ENCODE data around the gene CMSS1.

CMSS1 gene

DNA sequence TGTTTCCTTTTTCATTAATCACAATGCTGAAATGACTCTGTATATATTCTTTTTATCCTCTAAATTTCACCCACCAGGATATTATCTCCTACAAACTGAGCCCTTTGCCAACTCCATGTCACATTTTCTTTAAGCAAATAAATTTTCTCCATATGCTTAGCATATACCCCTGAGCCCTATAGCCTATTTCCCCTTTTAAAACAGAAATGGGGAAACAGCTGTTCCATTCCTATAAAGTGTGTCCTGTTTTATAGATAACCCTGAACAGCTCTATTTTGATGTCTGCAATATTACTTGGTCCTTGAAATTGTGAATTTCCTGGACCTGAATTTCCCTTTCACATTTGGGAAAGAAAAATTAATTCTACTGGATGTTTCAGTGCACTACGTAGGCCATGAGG is 312.3 kb downstream of the CMSS1 start:
- H3K4me3 ChIP-seq (ENCODE audit: low read depth, low read length) = no peak overlapping the region
- in situ Hi-C loops (cut with HindIII; ENCODE audit: low sequenced_read_pairs) = no loop called here
- no peak for DNase-seq (ENCODE audit: low read depth)
- TF ChIP-seq, protein P1, sequence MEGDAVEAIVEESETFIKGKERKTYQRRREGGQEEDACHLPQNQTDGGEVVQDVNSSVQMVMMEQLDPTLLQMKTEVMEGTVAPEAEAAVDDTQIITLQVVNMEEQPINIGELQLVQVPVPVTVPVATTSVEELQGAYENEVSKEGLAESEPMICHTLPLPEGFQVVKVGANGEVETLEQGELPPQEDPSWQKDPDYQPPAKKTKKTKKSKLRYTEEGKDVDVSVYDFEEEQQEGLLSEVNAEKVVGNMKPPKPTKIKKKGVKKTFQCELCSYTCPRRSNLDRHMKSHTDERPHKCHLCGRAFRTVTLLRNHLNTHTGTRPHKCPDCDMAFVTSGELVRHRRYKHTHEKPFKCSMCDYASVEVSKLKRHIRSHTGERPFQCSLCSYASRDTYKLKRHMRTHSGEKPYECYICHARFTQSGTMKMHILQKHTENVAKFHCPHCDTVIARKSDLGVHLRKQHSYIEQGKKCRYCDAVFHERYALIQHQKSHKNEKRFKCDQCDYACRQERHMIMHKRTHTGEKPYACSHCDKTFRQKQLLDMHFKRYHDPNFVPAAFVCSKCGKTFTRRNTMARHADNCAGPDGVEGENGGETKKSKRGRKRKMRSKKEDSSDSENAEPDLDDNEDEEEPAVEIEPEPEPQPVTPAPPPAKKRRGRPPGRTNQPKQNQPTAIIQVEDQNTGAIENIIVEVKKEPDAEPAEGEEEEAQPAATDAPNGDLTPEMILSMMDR (IDR thresholded peaks at IDR 0.05; ENCODE audit: low read depth, low read length, missing control alignments) = no peak

DNA sequence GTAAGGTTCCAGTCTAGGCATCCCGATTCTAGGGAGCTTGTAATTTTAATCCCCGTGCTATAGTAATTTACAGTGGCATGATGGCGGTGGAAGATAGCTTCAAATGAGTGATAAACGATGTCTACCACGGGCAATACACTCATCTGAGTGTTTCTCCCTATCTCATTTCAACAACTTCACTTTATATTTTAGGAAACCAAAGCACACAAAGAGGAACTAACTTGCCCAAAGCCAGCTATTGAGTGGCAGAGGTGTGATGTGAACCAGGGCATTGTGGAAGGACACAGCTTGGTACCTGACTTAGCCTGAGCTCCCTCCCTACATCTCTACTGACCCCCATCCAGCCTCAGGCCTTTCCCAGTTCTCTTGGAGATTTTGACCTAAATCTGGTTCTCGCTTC is 313.6 kb downstream of the CMSS1 start:
- TF ChIP-seq, protein P1 (IDR thresholded peaks at IDR 0.05; ENCODE audit: low read depth, low read length, missing control alignments) = no peak
- no peak overlapping the region for H3K4me3 ChIP-seq (ENCODE audit: low read depth, low read length)
- DNase-seq (ENCODE audit: low read depth) = no peak
- in situ Hi-C loops (cut with HindIII; ENCODE audit: low sequenced_read_pairs) = no loop called here

DNA sequence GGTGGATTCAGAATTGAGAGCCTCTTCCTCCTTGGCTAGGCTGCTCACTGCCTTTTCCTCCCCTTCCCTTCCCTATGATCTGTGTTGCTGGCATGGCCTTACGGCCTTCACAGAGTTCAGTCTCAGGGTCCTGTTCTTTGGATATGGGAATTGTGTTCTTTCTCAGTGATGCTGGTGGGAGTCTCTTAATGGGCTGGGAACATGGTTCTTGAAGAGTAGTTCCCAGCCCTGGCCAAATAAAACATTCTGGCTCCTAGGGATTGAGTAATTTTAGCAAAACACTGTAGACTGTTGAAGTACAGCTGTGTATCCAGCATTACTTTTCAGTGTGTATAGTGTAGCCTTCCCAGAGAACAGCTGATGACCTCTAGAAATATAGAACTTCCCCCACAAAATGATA is 319.3 kb downstream of the CMSS1 start:
- TF ChIP-seq, protein P1 (IDR thresholded peaks at IDR 0.05; ENCODE audit: low read depth, low read length, missing control alignments) = no peak
- no peak overlapping the region for H3K4me3 ChIP-seq (ENCODE audit: low read depth, low read length)
- in situ Hi-C loops (cut with HindIII; ENCODE audit: low sequenced_read_pairs) = no loop called here
- no peak for DNase-seq (ENCODE audit: low read depth)

DNA sequence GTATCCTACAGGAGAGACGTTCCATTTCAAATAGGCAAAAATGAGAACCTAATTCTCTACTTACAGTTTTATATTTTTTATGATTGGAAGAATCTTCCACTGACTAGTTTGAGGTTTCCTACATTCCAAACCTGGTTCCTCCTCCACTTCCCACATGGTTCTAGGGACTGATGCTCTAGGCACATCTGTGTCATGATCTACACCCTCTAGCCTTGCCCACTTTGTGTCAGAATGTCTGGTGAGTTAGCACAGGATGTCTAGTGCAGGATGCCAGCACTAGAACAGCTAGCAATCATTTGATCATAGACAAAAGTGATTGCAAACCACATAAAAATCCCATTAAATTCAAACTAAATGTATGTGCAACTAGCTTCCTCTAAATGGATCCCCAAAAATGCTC is 323.3 kb downstream of the CMSS1 start:
- DNase-seq (ENCODE audit: low read depth) = no peak
- TF ChIP-seq, protein P1 (IDR thresholded peaks at IDR 0.05; ENCODE audit: low read depth, low read length, missing control alignments) = no peak
- in situ Hi-C loops (cut with HindIII; ENCODE audit: low sequenced_read_pairs) = no loop called here
- H3K4me3 ChIP-seq (ENCODE audit: low read depth, low read length) = no peak overlapping the region

DNA sequence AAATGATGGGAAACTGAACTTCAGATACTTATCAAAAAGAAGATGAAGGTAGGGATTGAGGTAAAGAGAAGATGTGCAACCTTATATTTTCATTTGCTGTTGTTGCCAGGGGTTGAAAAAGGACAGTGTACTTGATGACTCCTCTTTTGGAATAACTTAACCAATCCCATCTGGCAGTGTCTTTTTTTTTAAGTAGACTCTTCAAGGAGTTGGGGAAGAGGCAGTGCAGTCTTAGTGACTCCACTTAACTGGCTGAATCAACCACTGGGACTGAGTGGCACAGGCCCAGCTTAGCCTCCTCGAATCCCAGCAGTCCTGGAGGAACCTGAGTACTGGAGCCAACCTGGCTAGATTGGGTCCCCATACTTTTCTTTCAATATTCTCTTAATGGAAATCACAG is 323.9 kb downstream of the CMSS1 start:
- DNase-seq (ENCODE audit: low read depth) = no peak
- TF ChIP-seq, protein P1 (IDR thresholded peaks at IDR 0.05; ENCODE audit: low read depth, low read length, missing control alignments) = no peak
- no peak overlapping the region for H3K4me3 ChIP-seq (ENCODE audit: low read depth, low read length)
- in situ Hi-C loops (cut with HindIII; ENCODE audit: low sequenced_read_pairs) = no loop called here

DNA sequence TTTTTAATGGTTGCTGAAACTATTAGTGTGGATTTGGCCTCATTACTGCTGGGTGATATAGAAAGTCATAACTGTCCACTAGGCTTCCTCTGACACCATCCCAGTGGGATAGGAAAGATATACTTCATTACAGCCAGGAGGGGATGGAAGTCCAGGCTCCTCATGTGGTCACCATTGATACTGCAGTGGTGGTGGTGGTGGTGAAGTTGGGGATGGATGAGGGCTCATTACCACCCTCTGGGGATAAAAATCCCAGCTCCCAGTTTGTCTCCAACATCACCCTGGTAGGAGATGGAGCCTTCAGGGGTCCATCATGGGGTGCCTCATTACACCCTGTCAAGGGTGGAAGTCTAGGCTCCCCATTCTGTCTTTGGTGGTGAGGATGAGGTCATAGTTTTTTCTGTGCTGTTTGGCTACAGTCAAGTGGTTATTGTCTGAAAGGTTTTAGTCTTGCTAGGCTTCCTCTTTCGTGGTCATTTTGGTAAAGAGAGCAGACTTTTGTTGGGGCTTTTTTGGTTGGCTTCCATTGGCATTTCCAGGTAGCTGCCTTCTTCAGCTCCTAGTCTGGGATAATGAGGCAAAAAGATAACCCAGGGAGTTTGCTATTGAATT is 326.7 kb downstream of the CMSS1 start:
- in situ Hi-C loops (cut with HindIII; ENCODE audit: low sequenced_read_pairs) = no loop called here
- no peak overlapping the region for H3K4me3 ChIP-seq (ENCODE audit: low read depth, low read length)
- DNase-seq (ENCODE audit: low read depth) = no peak
- TF ChIP-seq, protein P1 (IDR thresholded peaks at IDR 0.05; ENCODE audit: low read depth, low read length, missing control alignments) = no peak
